MCF 10A (cell line): Measurements from ENCODE around the gene ACOD1. TPM values are rescaled to one million over a fixed set of nuclear protein-coding genes. Genes with fewer than 3 reads are reported as not detected.

Experiments
- BruUV-seq: library from RNA; stranded (reverse); fragments of 400-500 nt; replicated peaks from 2 replicates; lab custom pipeline; 2021; lab: Mats Ljungman, UMichigan
- CTCF ChIA-PET: fragments of 300-600 bp; sonication (Branson Sonifier 250); formaldehyde crosslinking; extraction: SDS; loops from one replicate; lab custom pipeline; 2021; ENCODE audit warnings: antibody characterized with exemption, inconsistent platforms; lab: Yijun Ruan, JAX
- POLR2A ChIA-PET: fragments of 300-600, 350-650 bp; sonication (Branson Sonifier 250); formaldehyde crosslinking; extraction: SDS; loops from one replicate; lab custom pipeline; 2020; ENCODE audit warnings: antibody characterized with exemption, inconsistent platforms; lab: Yijun Ruan, JAX
- DNase-seq: peaks from one replicate; pipeline ENCODE4 v3.0.0-alpha.2; 2018; ENCODE audit not compliant: unreplicated experiment
- H3K27ac Mint-ChIP-seq: one replicate; pipeline ENCODE4 v1.8.0; 2022; ENCODE audit warnings: mild to moderate bottlenecking, low read depth, mixed read lengths; ENCODE audit not compliant: unreplicated experiment
- H3K27me3 Mint-ChIP-seq: one replicate; pipeline ENCODE4 v1.8.0; 2022; ENCODE audit warnings: mixed read lengths; ENCODE audit not compliant: insufficient read depth, unreplicated experiment
- H3K36me3 Mint-ChIP-seq: one replicate; pipeline ENCODE4 v1.8.0; 2022; ENCODE audit warnings: mild to moderate bottlenecking, moderate library complexity, mixed read lengths; ENCODE audit not compliant: insufficient read depth, unreplicated experiment
- H3K4me1 Mint-ChIP-seq: one replicate; pipeline ENCODE4 v1.8.0; 2022; ENCODE audit warnings: mixed read lengths; ENCODE audit not compliant: insufficient read depth, unreplicated experiment
- H3K4me3 Mint-ChIP-seq: one replicate; pipeline ENCODE4 v1.8.0; 2022; ENCODE audit warnings: mild to moderate bottlenecking, moderate library complexity, mixed read lengths; ENCODE audit not compliant: unreplicated experiment
- H3K9me3 Mint-ChIP-seq: one replicate; pipeline ENCODE4 v1.8.0; 2022; ENCODE audit warnings: mixed read lengths; ENCODE audit not compliant: unreplicated experiment
- CTCF ChIP-seq: fragments of 200-600 bp; IDR thresholded peaks from one replicate; pipeline ENCODE4 v1.8.0; 2022; ENCODE audit warnings: antibody characterized with exemption, mild to moderate bottlenecking; ENCODE audit not compliant: unreplicated experiment
- intact Hi-C: fragments of 100-400 bp; cut with micrococcal nuclease; formaldehyde crosslinking; loops from 2 replicates; pipeline ENCODE4 v1.14.1; 2022
- total RNA-seq: library from RNA; stranded (reverse); gene quantifications from 2 replicates; pipeline ENCODE4 v1.2.3, GENCODE V29; 2022

Gene ACOD1
- total RNA-seq, 1 experiment from 2014 or later: not detected

GRCh38 chr13:76992548-76993001 is 44.3 kb downstream of the ACOD1 start:
- DNase-seq: peak; percentile 35
- ChIA-PET POLR2A (interaction anchor here (0.6 to 3.1 kb wide), 27 partner anchors 8 to 337 kb away, joined by 3 to 56 read pairs (median 6); partner anchors contain the start of genes FBXL3, KCTD12 and MYCBP2), CTCF (interaction anchor here (0.7 to 6.6 kb wide), 7 partner anchors 9 to 297 kb away, joined by 3 to 82 read pairs (median 4); no protein-coding TSS in a partner anchor)
- Mint-ChIP-seq H3K4me3 (peak overlapping the region; percentile 93), H3K36me3 (peaks cover 22% of the 10 kb centered on the region), H3K9me3 (no peaks in the 10 kb centered on the region), H3K27ac (peak overlapping the region; percentile 96), H3K27me3 (no peaks in the 10 kb centered on the region), H3K4me1 (peaks cover 28% of the 10 kb centered on the region)
- no peak for TF ChIP-seq CTCF
- intact Hi-C loops: loop anchor here (10.0 kb wide), 1 partner anchor 1318 kb away; no protein-coding TSS in a partner anchor
- TSS peak; percentile 41 for BruUV-seq

GRCh38 chr13:76993021-76993420 is 44.7 kb downstream of the ACOD1 start:
- no peak for DNase-seq
- intact Hi-C loops: loop anchor here (10.0 kb wide), 1 partner anchor 1318 kb away; no protein-coding TSS in a partner anchor
- TF ChIP-seq CTCF: no peak

GRCh38 chr13:76993473-76993872 is 45.2 kb downstream of the ACOD1 start:
- no peak for TF ChIP-seq CTCF
- CTCF ChIA-PET: interaction anchor here (0.6 to 6.6 kb wide), 7 partner anchors 9 to 1107 kb away, joined by 3 to 82 read pairs (median 4); no protein-coding TSS in a partner anchor
- BruUV-seq: no TSS peak
- POLR2A ChIA-PET: interaction anchor here (0.7 to 3.1 kb wide), 15 partner anchors 8 to 336 kb away, joined by 3 to 56 read pairs (median 13); partner anchors contain the start of genes FBXL3 and KCTD12
- no peaks in the 10 kb centered on the region for H3K9me3 Mint-ChIP-seq
- H3K4me1 Mint-ChIP-seq: peaks cover 28% of the 10 kb centered on the region
- peak overlapping the region; percentile 96 for H3K27ac Mint-ChIP-seq
- intact Hi-C loops: loop anchor here (10.0 kb wide), 1 partner anchor 1319 kb away; no protein-coding TSS in a partner anchor
- H3K4me3 Mint-ChIP-seq: peak overlapping the region; percentile 93
- H3K36me3 Mint-ChIP-seq: peaks cover 31% of the 10 kb centered on the region
- DNase-seq: no peak
- no peaks in the 10 kb centered on the region for H3K27me3 Mint-ChIP-seq

More at GRCh38 chr13:76993021-76993420, 44.7 kb downstream of the ACOD1 start:
- Mint-ChIP-seq H3K36me3 (peaks cover 27% of the 10 kb centered on the region), H3K27ac (peak overlapping the region; percentile 96), H3K4me1 (peaks cover 28% of the 10 kb centered on the region), H3K27me3 (no peaks in the 10 kb centered on the region), H3K9me3 (no peaks in the 10 kb centered on the region), H3K4me3 (peak overlapping the region; percentile 93)
- no TSS peak for BruUV-seq
- ChIA-PET CTCF (interaction anchor here (0.6 to 6.6 kb wide), 9 partner anchors 9 to 1107 kb away, joined by 3 to 82 read pairs (median 4); no protein-coding TSS in a partner anchor), POLR2A (interaction anchor here (0.6 to 3.1 kb wide), 25 partner anchors 9 to 336 kb away, joined by 3 to 56 read pairs (median 7); partner anchors contain the start of genes FBXL3, KCTD12 and MYCBP2)

- Mint-ChIP-seq H3K27me3 (no peaks in the 10 kb centered on the region), H3K36me3 (peaks cover 39% of the 10 kb centered on the region), H3K9me3 (no peaks in the 10 kb centered on the region), H3K27ac (no peak overlapping the region), H3K4me3 (peak overlapping the region; percentile 15), H3K4me1 (peaks cover 28% of the 10 kb centered on the region)
- POLR2A ChIA-PET: interaction anchor here (0.6 to 2.9 kb wide), 3 partner anchors 7 to 1121 kb away, joined by 3 to 26 read pairs (median 17); partner anchors contain the start of gene KCTD12
- intact Hi-C loops: loop anchor here (10.0 kb wide), 1 partner anchor 1319 kb away; no protein-coding TSS in a partner anchor
- DNase-seq: no peak
- TF ChIP-seq CTCF: no peak
- BruUV-seq: no TSS peak
- CTCF ChIA-PET: interaction anchor here (1.2 to 2.4 kb wide), 3 partner anchors 8 to 109 kb away, joined by 3 to 32 read pairs (median 4); partner anchors contain the start of gene KCTD12
These were observed 46.0 kb downstream of the ACOD1 start for GRCh38 chr13:76994281-76994680.
